WTC11 (cell line): Measurements from ENCODE around the gene ZMYND11. TPM values are rescaled to one million over a fixed set of nuclear protein-coding genes. Genes with fewer than 3 reads are reported as not detected.

Experiments
- ATAC-seq: fragments of 200-7000 bp; cut with Tn5 transposase; 2 replicates; pipeline ENCODE4 v1.10.0; 2021; ENCODE audit warnings: mild to moderate bottlenecking, moderate library complexity
- CTCF ChIA-PET: fragments of 300-600 bp; sonication (Branson Sonifier 250); formaldehyde crosslinking; loops from one replicate; lab custom pipeline; 2021; ENCODE audit warnings: antibody characterized with exemption; lab: Charles Lee
- POLR2A ChIA-PET: fragments of 350-600 bp; sonication (Branson Sonifier 250); formaldehyde crosslinking; loops from one replicate; lab custom pipeline; 2021; ENCODE audit warnings: antibody characterized with exemption; lab: Charles Lee
- DNase-seq: peaks from one replicate; pipeline ENCODE4 v3.0.0; 2021; ENCODE audit warnings: low spot score
- H3K27ac Mint-ChIP-seq: 2 replicates; pipeline ENCODE4 v1.8.0; 2021; ENCODE audit warnings: mixed read lengths
- H3K27me3 Mint-ChIP-seq: 2 replicates; pipeline ENCODE4 v1.8.0; 2021; ENCODE audit warnings: low read depth, mild to moderate bottlenecking, moderate library complexity, mixed read lengths
- H3K36me3 Mint-ChIP-seq: 2 replicates; pipeline ENCODE4 v1.8.0; 2021; ENCODE audit warnings: mixed read lengths
- H3K4me1 Mint-ChIP-seq: 2 replicates; pipeline ENCODE4 v1.8.0; 2022; ENCODE audit warnings: mixed read lengths
- H3K4me3 Mint-ChIP-seq: 2 replicates; pipeline ENCODE4 v1.8.0; 2021; ENCODE audit warnings: mild to moderate bottlenecking, moderate library complexity, mixed read lengths
- H3K9me3 Mint-ChIP-seq: 2 replicates; pipeline ENCODE4 v1.8.0; 2021; ENCODE audit warnings: mixed read lengths
- MYBL2 ChIP-seq: sonication (generic); formaldehyde crosslinking; IDR thresholded peaks from 2 replicates; pipeline ENCODE4 v1.8.1; 2023; ENCODE audit warnings: mild to moderate bottlenecking, moderate library complexity, missing genetic modification reagents
- NR2C2 ChIP-seq: sonication (generic); formaldehyde crosslinking; IDR thresholded peaks from 2 replicates; pipeline ENCODE4 v1.8.0; 2022; ENCODE audit warnings: mild to moderate bottlenecking, missing genetic modification reagents
- TEAD1 ChIP-seq: sonication (generic); formaldehyde crosslinking; IDR thresholded peaks from 2 replicates; pipeline ENCODE4 v1.8.0; 2022; ENCODE audit warnings: mild to moderate bottlenecking, missing genetic modification reagents
- ZNF138 ChIP-seq: sonication (generic); formaldehyde crosslinking; conservative IDR thresholded peaks from 2 replicates; pipeline ENCODE4 v1.8.1; 2022; ENCODE audit warnings: mild to moderate bottlenecking, moderate library complexity, missing genetic modification reagents
- ZNF263 ChIP-seq: sonication (generic); formaldehyde crosslinking; IDR thresholded peaks from 2 replicates; pipeline ENCODE4 v1.8.1; 2022; ENCODE audit warnings: low read depth, mild to moderate bottlenecking, moderate library complexity, missing genetic modification reagents
- ZNF671 ChIP-seq: fragments of 250-450 bp; sonication (Bioruptor Pico); IDR thresholded peaks from 2 replicates; pipeline ENCODE4 v1.8.0; 2021; ENCODE audit warnings: mild to moderate bottlenecking
- total RNA-seq: library from RNA; stranded (reverse); gene quantifications from 3 replicates; pipeline ENCODE4 v1.2.3, GENCODE V29; 2021
- TF ChIP-seq, protein P1 (sequence below): sonication (generic); formaldehyde crosslinking; IDR thresholded peaks from 2 replicates; pipeline ENCODE4 v1.8.0; 2022; ENCODE audit warnings: mild to moderate bottlenecking, missing genetic modification reagents
- TF ChIP-seq, protein P2 (sequence below): sonication (generic); formaldehyde crosslinking; IDR thresholded peaks from 2 replicates; pipeline ENCODE4 v1.8.1; 2022; ENCODE audit warnings: low read depth, mild to moderate bottlenecking, moderate library complexity, missing genetic modification reagents, borderline replicate concordance
- TF ChIP-seq, protein P3 (sequence below): fragments of 200-600 bp; IDR thresholded peaks from 2 replicates; pipeline ENCODE4 v1.8.0; 2022; ENCODE audit warnings: antibody characterized with exemption
- TF ChIP-seq, protein P4 (sequence below): sonication (generic); formaldehyde crosslinking; IDR thresholded peaks from 2 replicates; pipeline ENCODE4 v1.8.1; 2022; ENCODE audit warnings: low read depth, missing genetic modification reagents, borderline replicate concordance
- TF ChIP-seq, protein P5 (sequence below): sonication (generic); formaldehyde crosslinking; IDR thresholded peaks from 2 replicates; pipeline ENCODE4 v1.8.1; 2023; ENCODE audit warnings: mild to moderate bottlenecking, missing genetic modification reagents, moderate library complexity
- TF ChIP-seq, protein P6 (sequence below): sonication (generic); formaldehyde crosslinking; IDR thresholded peaks from 2 replicates; pipeline ENCODE4 v1.8.1; 2023; ENCODE audit warnings: mild to moderate bottlenecking, missing genetic modification reagents, borderline replicate concordance
- TF ChIP-seq, protein P7 (sequence below): sonication (generic); formaldehyde crosslinking; IDR thresholded peaks from 2 replicates; pipeline ENCODE4 v1.8.1; 2022; ENCODE audit warnings: mild to moderate bottlenecking, missing genetic modification reagents, moderate library complexity, borderline replicate concordance

ZMYND11 gene
- total RNA-seq, 1 experiment from 2014 or later = 22.3 TPM

DNA sequence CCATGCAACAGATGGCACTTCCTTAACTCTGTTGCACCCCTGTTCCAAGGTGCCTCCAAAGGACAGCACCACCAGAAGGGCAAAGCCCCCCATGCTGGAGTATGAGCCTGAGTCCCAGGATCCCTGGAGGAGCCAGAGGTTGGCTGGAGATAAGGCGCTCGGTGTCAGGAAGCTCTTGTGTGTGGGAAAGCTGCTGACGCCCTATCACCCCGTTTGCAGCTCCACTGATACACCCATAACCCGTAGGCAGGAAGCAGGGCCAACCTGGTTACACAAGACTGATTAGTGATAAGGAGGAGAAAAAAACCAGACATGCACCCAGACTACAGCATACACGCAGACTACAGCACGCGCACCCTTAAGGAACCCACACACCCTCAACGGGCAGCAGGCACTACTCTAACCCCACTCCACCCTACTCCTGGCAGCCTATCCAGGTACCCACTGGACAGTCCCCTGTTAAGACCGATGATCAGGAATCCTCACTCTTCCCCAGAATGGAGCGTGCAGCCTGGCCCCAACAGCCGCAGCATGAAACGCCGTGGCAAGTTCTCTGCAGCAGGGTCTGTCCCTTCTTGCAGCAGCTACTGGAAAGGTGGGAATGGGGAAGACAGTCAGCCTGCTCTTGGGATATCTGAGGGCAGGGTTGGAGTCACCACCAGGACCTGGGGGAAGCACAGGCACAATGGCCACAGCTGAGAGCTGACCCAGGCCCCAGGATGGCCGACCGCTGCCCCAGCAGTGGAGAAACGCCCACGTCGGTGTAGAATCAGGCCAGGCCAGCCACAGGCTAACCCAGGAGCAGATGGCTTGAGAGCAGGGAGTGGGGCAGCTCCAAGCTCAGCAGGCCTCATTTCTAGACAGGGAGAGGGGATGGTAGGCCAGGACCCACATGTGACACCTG is 47.8 kb upstream of the ZMYND11 start:
- Mint-ChIP-seq H3K4me3 (no peak overlapping the region), H3K36me3 (no peaks in the 10 kb centered on the region), H3K9me3 (no peaks in the 10 kb centered on the region), H3K4me1 (no peaks in the 10 kb centered on the region), H3K27me3 (peaks cover 6% of the 10 kb centered on the region), H3K27ac (no peak overlapping the region)
- ChIA-PET CTCF (no interaction called here), POLR2A (no interaction called here)
- DNase-seq (no peak), ATAC-seq (no peak)
- TF ChIP-seq ZNF263 (CRISPR knock-in tag) (no peak), TEAD1 (CRISPR knock-in tag) (no peak), MYBL2 (CRISPR knock-in tag) (no peak), NR2C2 (CRISPR knock-in tag) (no peak), ZNF138 (CRISPR knock-in tag) (no peak), ZNF671 (CRISPR knock-in tag) (no peak)
- TF ChIP-seq, protein P1, sequence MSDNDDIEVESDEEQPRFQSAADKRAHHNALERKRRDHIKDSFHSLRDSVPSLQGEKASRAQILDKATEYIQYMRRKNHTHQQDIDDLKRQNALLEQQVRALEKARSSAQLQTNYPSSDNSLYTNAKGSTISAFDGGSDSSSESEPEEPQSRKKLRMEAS (CRISPR knock-in tag) = no peak
- TF ChIP-seq, protein P2, sequence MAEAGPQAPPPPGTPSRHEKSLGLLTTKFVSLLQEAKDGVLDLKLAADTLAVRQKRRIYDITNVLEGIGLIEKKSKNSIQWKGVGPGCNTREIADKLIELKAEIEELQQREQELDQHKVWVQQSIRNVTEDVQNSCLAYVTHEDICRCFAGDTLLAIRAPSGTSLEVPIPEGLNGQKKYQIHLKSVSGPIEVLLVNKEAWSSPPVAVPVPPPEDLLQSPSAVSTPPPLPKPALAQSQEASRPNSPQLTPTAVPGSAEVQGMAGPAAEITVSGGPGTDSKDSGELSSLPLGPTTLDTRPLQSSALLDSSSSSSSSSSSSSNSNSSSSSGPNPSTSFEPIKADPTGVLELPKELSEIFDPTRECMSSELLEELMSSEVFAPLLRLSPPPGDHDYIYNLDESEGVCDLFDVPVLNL (CRISPR knock-in tag) = no peak
- TF ChIP-seq, protein P3, sequence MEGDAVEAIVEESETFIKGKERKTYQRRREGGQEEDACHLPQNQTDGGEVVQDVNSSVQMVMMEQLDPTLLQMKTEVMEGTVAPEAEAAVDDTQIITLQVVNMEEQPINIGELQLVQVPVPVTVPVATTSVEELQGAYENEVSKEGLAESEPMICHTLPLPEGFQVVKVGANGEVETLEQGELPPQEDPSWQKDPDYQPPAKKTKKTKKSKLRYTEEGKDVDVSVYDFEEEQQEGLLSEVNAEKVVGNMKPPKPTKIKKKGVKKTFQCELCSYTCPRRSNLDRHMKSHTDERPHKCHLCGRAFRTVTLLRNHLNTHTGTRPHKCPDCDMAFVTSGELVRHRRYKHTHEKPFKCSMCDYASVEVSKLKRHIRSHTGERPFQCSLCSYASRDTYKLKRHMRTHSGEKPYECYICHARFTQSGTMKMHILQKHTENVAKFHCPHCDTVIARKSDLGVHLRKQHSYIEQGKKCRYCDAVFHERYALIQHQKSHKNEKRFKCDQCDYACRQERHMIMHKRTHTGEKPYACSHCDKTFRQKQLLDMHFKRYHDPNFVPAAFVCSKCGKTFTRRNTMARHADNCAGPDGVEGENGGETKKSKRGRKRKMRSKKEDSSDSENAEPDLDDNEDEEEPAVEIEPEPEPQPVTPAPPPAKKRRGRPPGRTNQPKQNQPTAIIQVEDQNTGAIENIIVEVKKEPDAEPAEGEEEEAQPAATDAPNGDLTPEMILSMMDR = no peak
- TF ChIP-seq, protein P4, sequence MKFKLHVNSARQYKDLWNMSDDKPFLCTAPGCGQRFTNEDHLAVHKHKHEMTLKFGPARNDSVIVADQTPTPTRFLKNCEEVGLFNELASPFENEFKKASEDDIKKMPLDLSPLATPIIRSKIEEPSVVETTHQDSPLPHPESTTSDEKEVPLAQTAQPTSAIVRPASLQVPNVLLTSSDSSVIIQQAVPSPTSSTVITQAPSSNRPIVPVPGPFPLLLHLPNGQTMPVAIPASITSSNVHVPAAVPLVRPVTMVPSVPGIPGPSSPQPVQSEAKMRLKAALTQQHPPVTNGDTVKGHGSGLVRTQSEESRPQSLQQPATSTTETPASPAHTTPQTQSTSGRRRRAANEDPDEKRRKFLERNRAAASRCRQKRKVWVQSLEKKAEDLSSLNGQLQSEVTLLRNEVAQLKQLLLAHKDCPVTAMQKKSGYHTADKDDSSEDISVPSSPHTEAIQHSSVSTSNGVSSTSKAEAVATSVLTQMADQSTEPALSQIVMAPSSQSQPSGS (CRISPR knock-in tag) = no peak
- TF ChIP-seq, protein P5, sequence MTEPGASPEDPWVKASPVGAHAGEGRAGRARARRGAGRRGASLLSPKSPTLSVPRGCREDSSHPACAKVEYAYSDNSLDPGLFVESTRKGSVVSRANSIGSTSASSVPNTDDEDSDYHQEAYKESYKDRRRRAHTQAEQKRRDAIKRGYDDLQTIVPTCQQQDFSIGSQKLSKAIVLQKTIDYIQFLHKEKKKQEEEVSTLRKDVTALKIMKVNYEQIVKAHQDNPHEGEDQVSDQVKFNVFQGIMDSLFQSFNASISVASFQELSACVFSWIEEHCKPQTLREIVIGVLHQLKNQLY = no peak
- TF ChIP-seq, protein P6, sequence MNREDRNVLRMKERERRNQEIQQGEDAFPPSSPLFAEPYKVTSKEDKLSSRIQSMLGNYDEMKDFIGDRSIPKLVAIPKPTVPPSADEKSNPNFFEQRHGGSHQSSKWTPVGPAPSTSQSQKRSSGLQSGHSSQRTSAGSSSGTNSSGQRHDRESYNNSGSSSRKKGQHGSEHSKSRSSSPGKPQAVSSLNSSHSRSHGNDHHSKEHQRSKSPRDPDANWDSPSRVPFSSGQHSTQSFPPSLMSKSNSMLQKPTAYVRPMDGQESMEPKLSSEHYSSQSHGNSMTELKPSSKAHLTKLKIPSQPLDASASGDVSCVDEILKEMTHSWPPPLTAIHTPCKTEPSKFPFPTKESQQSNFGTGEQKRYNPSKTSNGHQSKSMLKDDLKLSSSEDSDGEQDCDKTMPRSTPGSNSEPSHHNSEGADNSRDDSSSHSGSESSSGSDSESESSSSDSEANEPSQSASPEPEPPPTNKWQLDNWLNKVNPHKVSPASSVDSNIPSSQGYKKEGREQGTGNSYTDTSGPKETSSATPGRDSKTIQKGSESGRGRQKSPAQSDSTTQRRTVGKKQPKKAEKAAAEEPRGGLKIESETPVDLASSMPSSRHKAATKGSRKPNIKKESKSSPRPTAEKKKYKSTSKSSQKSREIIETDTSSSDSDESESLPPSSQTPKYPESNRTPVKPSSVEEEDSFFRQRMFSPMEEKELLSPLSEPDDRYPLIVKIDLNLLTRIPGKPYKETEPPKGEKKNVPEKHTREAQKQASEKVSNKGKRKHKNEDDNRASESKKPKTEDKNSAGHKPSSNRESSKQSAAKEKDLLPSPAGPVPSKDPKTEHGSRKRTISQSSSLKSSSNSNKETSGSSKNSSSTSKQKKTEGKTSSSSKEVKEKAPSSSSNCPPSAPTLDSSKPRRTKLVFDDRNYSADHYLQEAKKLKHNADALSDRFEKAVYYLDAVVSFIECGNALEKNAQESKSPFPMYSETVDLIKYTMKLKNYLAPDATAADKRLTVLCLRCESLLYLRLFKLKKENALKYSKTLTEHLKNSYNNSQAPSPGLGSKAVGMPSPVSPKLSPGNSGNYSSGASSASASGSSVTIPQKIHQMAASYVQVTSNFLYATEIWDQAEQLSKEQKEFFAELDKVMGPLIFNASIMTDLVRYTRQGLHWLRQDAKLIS (CRISPR knock-in tag) = no peak
- TF ChIP-seq, protein P7, sequence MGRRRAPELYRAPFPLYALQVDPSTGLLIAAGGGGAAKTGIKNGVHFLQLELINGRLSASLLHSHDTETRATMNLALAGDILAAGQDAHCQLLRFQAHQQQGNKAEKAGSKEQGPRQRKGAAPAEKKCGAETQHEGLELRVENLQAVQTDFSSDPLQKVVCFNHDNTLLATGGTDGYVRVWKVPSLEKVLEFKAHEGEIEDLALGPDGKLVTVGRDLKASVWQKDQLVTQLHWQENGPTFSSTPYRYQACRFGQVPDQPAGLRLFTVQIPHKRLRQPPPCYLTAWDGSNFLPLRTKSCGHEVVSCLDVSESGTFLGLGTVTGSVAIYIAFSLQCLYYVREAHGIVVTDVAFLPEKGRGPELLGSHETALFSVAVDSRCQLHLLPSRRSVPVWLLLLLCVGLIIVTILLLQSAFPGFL = no peak
